GM21381 (cell line): ENCODE measurements around the gene KRT82.

Experiments
- ATAC-seq: cut with Tn5 transposase; IDR thresholded peaks from one replicate; pipeline ENCODE4 v1.9.1; 2021; ENCODE audit warnings: mild to moderate bottlenecking, moderate library complexity; ENCODE audit not compliant: unreplicated experiment

KRT82 gene

GRCh38 chr12:52436000-52436827, 30.1 kb upstream of the KRT82 start:
- ATAC-seq: no peak

DNA sequence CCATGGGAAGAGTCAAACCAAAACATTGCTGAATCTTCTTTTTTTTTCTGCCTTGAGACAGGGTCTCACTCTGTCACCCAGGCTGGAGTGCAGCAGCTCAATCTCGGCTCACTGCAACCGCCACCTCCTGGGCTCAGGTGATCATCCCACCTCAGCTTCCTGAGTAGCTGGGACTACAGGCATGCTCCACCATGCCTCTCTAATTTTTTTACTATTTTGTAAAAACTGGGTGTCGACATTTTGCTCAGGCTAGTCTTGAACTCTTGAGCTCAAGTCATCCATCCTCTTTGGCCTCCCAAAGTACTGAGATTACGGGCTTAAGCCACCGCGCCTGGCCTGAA, 29.5 kb upstream of the KRT82 start:
- no peak for ATAC-seq

GRCh38 chr12:52434760-52435530, 28.8 kb upstream of the KRT82 start:
- ATAC-seq: no peak

DNA sequence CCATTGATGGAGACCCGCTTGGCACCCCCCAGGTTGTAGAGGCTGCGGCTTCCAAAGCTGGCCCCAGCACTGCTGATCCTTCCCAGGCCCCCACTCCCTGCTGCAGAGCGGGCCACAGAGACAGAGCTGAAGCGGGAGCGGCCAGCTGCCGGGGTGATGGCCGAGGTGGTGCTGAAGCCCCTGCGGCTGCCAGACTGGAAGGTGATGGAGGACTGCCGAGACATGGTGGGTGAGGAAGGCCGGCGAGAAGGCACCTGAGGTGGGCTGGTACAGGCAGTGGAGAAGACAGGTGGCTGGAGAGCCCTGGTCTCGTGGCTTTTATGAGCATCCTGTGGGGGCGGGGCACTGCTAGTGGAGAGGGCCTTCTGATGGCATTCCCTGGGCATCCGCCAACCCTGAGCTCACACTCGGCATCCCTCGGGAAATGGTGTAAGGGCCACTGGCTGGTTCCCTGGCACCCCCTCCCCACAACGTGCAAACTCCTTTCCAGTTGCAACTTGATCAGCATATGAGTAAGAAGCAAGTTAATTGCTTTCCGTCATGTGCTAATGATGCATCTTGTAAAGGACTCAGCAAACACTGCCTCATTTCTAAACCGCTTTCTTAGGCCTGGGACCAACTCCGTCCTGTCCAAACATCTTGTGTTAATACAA, 28.1 kb upstream of the KRT82 start, which contains the start of gene KRT75:
KRT75 (minus strand) TSS at position 291 of the 653 bp plus-strand sequence; CDS start at position 224, 67 bp downstream.
- no peak for ATAC-seq

DNA sequence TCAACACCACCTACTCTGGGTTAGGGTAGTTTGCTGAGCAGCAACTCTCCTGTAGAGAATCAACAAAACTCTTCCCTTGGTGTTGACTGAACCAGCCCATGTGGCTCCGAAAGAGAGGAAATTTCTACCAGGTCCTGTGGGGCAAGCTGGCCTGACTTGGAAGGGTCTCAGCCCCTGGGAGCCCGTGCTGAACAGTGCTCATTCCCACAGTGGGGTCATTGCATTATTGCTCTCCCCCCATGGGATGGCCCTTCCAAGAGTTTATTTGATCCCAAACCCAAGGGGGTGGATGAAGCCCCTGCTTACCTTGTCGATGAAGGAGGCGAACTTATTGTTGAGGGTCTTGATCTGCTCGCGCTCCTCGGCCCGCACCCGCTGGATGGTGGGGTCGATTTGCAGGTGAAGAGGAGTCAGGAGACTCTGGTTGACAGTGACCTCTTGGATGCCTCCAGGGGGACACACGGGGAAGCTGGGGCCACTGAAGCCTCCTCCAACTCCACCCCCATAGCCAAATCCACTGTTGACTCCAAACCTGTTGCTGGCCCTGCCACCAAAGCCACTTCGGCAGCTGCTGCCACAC, 27.5 kb upstream of the KRT82 start:
- no peak for ATAC-seq

DNA sequence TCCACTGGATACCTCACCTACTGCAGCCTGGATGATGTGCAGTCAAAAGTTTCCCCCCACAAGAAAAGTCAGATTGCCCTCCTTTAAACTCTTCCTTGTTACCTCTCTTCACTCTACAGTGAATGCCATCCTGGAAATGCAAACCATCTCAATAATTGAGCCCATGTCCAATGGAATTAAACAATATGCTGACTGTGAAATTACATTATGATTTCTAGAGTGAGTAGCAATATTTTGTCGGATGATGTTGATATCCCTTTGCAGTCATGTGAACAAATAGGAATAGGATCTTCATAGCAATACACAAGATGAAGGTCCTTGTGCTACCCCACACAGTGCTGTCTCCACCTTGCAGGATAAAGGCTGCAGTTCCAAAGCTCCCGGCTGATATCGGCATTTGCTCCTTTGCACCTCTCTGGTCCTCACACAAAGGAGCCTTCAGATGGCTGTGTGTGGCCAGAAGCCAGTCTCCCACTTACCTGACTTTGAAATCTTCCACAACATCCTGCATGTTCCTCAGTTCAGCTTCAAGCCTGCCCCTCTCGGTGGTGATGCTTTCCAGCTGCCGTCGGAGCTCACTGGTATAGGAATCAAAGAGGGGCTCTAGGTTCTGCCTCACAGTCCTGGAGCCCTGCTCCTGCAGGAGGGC, 26.5 kb upstream of the KRT82 start:
- ATAC-seq: no peak

GRCh38 chr12:52428121-52428520, 22.0 kb upstream of the KRT82 start:
- no peak for ATAC-seq

- ATAC-seq: no peak
Observed at GRCh38 chr12:52427083-52427482, 20.9 kb upstream of the KRT82 start.

DNA sequence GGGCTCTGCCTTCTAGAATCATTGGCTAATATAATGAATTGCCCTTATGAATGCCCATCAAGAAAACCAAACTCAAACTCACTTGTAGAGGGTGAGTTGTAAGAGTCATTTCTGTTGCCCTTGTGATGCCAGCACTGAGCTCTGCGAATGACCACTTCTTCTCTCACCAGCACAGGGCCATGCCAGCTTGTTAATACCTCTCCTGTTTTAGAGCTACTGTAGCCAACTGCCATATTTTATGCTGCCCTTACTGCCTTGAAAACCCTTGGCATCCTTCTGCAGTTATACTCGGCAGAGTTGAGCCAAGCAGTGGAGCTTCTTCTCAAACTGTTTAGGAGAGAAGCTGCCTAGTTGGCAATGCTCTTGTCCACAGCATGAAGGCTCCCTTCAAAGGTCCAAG, 19.9 kb upstream of the KRT82 start:
- ATAC-seq: no peak

DNA sequence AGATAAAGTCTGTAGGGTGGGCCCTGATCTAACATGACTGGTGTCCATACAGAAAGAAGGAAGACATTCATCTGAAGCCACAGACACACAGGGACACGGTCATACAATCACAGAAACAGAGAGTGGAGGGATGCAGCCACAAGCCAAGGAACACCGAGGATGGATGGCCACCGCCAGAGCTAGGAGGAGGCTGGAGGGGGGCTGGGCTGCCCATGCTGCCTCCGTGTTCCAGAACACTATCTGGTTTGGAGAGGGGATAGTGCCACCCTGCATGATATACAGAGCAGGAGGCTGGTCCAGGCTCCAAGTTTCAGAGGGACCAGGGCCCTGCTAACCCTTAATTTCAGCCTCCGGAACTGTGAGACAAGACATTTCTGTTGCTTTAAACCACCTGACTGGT, 19.3 kb upstream of the KRT82 start:
- no peak for ATAC-seq

DNA sequence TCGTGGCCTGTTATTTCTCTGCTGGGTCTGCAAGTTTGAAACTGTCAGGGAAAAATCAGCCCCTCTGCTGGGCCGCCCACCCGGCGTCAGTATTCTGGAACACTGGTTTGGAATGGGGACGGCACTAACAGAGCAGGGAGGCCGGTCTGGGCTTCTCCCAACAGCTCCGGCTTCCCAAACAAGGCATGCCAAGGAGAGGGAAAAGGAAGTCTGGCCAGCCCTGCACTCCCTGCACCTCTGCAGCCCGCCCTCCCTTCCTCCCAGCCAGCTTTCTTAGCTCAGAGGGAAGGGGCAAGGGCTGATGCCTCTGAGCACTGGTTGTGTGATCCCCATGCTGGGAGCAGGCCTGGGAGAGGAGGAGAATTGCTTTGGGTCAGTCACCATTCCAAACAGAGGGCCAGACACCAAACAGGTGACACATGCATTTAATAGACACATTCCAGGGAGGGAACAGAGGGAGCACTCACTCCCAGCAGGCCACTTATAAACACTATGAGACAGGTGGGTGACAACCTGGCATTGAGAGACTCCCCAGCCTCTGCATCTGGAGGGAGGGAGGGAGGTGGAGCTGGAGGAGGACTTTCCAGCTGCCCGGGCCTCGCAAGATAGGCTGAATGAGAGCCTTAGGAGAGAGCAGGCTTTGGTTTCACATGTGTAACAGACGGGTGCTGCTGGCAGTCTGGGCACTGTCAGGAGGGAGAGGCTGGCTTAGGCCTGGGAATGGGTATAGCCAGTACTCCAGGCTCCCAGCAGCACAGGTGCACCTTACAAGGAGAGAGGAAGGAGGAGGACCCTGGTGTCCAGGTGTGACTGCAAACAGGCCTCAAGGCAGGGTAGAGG, 17.7 kb upstream of the KRT82 start:
- no peak for ATAC-seq

DNA sequence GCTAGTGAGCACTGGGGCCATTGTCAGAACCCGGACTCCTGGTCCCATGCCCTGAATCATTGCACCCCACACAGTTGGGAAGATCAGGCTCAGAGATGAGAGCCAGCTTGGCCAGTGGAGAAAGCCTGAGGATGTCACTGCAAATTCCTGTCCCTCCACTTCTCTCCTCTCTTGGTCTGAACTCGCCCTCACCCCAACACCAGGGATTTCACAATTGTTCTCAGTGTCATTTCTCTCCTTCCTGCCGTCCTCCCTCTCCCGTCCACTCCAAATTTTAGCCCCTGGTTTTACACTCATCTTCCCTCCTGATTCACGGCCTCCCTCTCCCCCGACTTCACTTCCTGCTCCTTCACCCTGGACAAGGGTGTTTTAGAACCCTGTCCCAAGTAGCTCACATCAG, 16.9 kb upstream of the KRT82 start:
- ATAC-seq: no peak

- ATAC-seq: no peak
Observed at GRCh38 chr12:52419656-52420055, 13.5 kb upstream of the KRT82 start.

GRCh38 chr12:52418576-52419110, 12.5 kb upstream of the KRT82 start:
- no peak for ATAC-seq

DNA sequence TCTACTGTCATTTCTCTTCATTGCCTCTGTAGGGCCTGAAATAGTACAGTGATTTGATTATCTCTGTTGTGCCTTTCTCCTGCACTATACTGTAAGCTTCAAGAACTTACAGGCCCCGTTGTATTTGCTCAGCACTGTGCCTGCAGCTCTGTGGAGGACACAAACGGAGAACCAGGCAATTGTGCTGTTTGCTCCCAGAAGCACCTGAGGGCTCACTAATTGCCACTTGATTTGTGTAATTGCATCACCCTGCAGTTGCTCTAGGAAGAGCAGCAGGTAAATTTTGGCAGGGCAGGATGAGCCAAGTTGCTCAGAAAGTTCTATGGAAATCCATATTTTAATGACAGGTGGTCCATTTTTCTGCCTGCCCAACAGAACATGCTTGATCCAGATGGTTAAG, 11.6 kb upstream of the KRT82 start:
- no peak for ATAC-seq

DNA sequence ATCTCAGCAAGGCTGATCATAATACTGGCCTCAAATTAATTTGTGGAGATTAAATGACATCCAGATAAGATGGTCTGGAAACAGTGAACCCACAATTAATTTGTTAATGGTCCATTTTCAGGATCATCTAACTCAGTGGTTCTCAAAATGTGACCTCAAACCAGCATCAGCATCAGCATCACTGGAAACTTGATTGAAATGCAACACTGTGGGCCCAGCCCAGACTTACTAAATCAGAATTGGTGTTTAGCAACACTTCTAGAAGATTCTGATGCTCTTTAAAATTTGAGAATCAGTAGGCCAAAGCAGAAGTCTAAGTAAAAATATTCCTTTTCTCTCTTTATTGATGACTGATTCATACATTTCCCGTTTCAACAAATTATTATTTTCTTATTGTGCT, 10.7 kb upstream of the KRT82 start:
- ATAC-seq: no peak

DNA sequence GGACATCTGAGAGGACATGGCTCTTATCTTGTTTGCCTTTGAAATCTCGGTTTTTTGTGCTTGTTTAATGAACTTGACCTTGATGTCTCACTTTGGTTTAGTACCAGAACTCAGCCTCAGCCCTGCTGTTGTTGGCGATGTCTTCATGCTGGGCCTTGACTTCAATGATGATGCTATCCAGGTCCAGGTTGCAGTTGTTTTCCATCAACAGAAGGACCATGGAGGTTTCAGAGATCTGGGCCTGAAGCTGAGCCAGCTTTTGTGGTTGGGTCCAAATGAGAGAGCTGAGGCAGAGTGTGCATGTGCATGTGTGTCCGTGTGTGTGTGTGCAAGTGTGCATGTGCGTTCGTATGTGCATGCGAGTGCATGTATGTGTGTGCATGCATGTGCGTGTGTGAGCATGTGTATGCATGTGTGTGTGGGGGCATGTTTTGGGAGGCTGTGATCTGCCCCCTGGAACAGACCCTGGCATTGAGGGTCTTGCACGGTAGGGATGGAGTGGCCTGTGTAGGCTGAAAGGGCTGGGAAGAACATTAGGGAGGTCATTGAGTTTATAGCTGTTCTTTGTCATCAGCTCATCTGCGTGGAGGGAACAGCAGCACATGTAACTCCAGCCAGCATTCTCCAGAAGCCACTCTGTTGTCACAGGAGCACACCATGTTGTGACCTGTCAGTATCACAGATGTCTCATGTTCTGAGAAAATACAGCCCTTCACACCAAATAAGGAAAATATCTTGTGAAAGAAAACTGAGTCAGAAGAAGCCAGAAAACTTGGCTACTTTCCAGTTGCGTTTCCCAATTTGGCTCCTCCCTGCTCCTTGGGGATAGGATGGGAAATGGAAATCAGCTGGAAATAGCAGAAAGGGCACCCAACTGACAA, 10.0 kb upstream of the KRT82 start:
- no peak for ATAC-seq

DNA sequence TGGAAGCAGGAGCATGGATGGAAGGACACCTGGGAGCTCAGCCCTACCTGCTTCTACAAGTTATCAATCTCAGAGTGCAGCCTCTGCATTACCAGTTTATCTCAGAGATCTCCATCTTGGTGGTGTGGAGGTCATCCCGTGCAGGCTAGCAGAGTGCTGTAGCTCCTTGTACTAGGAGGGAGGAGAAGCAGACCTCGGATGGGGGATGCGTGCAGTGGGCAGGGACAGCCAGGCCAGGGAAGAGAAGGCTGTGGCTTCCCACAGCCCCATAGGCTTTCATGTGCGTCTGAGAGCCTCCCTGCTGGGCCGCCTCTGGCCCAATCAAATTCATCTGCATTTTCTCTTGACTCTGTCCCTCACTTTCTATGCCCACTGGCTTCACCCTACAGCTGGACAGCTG, 8.8 kb upstream of the KRT82 start:
- no peak for ATAC-seq
